PC-3 (cell line): ENCODE data around the gene TTC6.

Experiments used
- CTCF ChIP-seq: fragments of 300-600 bp; sonication (generic); conservative IDR thresholded peaks from 2 replicates; pipeline ENCODE4 v1.5.1; 2017; ENCODE audit warnings: antibody characterized with exemption, low read depth, mild to moderate bottlenecking, low read length
- EZH2 ChIP-seq: fragments of 300-600 bp; sonication (generic); IDR thresholded peaks from one replicate; pipeline ENCODE4 v1.6.1; 2017; ENCODE audit warnings: antibody characterized with exemption, mild to moderate bottlenecking, low read length; ENCODE audit not compliant: unreplicated experiment

GRCh38 chr14:37600880-37601741 is 5.7 kb downstream of the TTC6 start:
- TF ChIP-seq CTCF (no peak), EZH2 (no peak)
